GM18519 (cell line): ENCODE results near the gene LIN7B.

ENCODE experiments used
- ATAC-seq: cut with Tn5 transposase; IDR thresholded peaks from one replicate; pipeline ENCODE4 v1.9.1; 2021; ENCODE audit warnings: mild to moderate bottlenecking, moderate library complexity; ENCODE audit not compliant: unreplicated experiment, low FRiP score

Gene LIN7B

GRCh38 chr19:49094505-49095482 is 19.4 kb upstream of the LIN7B start:
- no peak for ATAC-seq

GRCh38 chr19:49097453-49098288 is 16.5 kb upstream of the LIN7B start:
- ATAC-seq, result no peak

GRCh38 chr19:49098795-49099194 is 15.4 kb upstream of the LIN7B start:
- ATAC-seq, result no peak

GRCh38 chr19:49101160-49101559 is 13.0 kb upstream of the LIN7B start:
- ATAC-seq, result no peak

- no peak for ATAC-seq
Measured at GRCh38 chr19:49102303-49102702, 11.9 kb upstream of the LIN7B start.

- no peak for ATAC-seq
Measured at GRCh38 chr19:49103331-49104085, 10.7 kb upstream of the LIN7B start.

- ATAC-seq, result no peak
Measured at GRCh38 chr19:49104229-49104864, 9.8 kb upstream of the LIN7B start.

GRCh38 chr19:49106648-49107135 is 7.5 kb upstream of the LIN7B start:
- no peak for ATAC-seq

- ATAC-seq, result no peak
Measured at GRCh38 chr19:49107625-49108459, 6.3 kb upstream of the LIN7B start.

GRCh38 chr19:49109051-49109450 is 5.1 kb upstream of the LIN7B start:
- ATAC-seq, result no peak

GRCh38 chr19:49109569-49110233 is 4.5 kb upstream of the LIN7B start:
- no peak for ATAC-seq

- no peak for ATAC-seq
Measured at GRCh38 chr19:49110567-49110966, 3.6 kb upstream of the LIN7B start.

GRCh38 chr19:49111218-49111998 is 2.8 kb upstream of the LIN7B start:
- ATAC-seq, result no peak

- no peak for ATAC-seq
Measured at GRCh38 chr19:49114630-49115363, 627 bp downstream of the LIN7B start.

GRCh38 chr19:49116544-49116943 is 2.4 kb downstream of the LIN7B start:
- no peak for ATAC-seq

- ATAC-seq, result no peak
Measured at GRCh38 chr19:49117677-49118564, 3.8 kb downstream of the LIN7B start.
